Erythroblast (primary cell): ENCODE data around the gene PER3.

Experiments used
- GATA1 ChIP-seq: IDR thresholded peaks from 2 replicates; pipeline ENCODE4 v1.6.1; 2011; ENCODE audit warnings: low read depth, mild to moderate bottlenecking, control low read depth, low read length, moderate library complexity
- POLR2A ChIP-seq: IDR thresholded peaks from 2 replicates; pipeline ENCODE4 v1.6.1; 2011; ENCODE audit warnings: mild to moderate bottlenecking, low read length

- TF ChIP-seq POLR2A (no peak), GATA1 (no peak)
Observed at GRCh38 chr1:7886405-7886745, 102.3 kb downstream of the PER3 start.
